Endometrial microvascular endothelial cells (primary cell): ENCODE data around the gene PHLDA3. TPM values are rescaled to one million over a fixed set of nuclear protein-coding genes. Genes with fewer than 3 reads are reported as not detected.
"Not testable (repeated sequence)": the region's sequence is repeated elsewhere in the genome, so short reads cannot be mapped to it uniquely, and the experiment has no call there.

Source experiments
- in situ Hi-C: cut with HindIII; loops from 2 replicates; pipeline ENCODE4 v1.10.0; 2017; ENCODE audit warnings: low sequenced_read_pairs, low pct_unique_long_range_greater_than_20kb; ENCODE audit errors: inconsistent ontology term
- total RNA-seq: library from RNA; depleted of rRNA; stranded (reverse); fragments of >200 nt; gene quantifications from one replicate; pipeline ENCODE4 v1.2.3, GENCODE V29; 2015; ENCODE audit errors: inconsistent ontology term

PHLDA3 gene
- total RNA-seq, 1 donor from 2014 or later, result 56.8 TPM

DNA sequence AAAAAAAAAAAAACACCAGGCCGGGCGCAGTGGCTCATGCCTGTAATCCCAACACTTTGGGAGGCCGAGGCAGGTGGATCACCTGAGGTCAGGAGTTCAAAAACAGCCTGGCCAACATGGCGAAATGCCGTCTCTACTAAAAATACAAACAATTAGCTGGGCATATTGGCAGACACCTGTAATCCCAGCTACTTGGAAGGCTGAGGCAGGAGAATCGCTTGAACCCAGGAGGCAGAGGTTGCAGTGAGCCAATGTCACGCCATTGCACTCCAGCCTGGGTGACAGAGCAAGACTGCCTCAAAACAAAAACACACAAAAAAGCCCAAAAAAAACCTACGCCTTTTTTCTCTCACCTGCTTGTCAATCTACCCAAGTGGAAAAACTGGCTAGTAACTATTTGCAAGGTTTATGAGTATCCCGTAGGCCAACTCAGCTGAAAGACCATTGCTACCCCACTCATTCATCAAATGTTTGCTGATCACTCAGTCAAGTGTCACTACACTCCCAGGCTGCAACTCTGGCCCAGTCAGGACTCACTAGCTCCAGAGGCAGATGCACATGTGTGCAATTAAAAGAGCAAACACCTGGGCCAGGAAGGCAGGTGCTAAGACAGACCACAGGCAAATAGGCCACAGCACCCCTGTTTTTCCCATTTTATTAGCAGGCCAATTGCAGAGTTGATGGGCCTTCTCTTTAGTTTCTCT lies 36.0 kb upstream of the PHLDA3 start:
- in situ Hi-C loops, result no loop called here

GRCh38 chr1:201504179-201504631 lies 35.2 kb upstream of the PHLDA3 start:
- in situ Hi-C loops, result no loop called here

- in situ Hi-C loops, result no loop called here
These were observed 34.6 kb upstream of the PHLDA3 start for GRCh38 chr1:201503397-201504176.

DNA sequence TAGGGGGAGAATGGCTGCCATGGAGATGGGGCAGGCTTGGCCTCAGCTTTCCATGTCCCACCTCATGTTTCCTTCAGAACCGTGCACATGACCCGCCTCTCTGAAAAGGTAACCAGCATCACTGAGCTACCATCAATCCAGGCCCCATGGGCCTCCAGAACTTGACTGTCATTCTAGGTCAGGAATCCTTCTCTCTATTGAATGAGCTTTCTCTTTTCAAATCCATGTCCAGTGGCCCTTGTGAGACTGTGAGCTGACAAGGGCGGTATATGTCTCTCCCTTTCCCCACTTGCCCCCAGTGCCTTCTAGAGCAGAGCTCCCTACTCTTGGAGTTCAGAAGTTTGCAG lies 33.5 kb upstream of the PHLDA3 start:
- in situ Hi-C loops, result no loop called here

GRCh38 chr1:201501812-201502510 lies 33.0 kb upstream of the PHLDA3 start:
- in situ Hi-C loops, result no loop called here

GRCh38 chr1:201501144-201501543 lies 32.2 kb upstream of the PHLDA3 start:
- in situ Hi-C loops, result no loop called here

DNA sequence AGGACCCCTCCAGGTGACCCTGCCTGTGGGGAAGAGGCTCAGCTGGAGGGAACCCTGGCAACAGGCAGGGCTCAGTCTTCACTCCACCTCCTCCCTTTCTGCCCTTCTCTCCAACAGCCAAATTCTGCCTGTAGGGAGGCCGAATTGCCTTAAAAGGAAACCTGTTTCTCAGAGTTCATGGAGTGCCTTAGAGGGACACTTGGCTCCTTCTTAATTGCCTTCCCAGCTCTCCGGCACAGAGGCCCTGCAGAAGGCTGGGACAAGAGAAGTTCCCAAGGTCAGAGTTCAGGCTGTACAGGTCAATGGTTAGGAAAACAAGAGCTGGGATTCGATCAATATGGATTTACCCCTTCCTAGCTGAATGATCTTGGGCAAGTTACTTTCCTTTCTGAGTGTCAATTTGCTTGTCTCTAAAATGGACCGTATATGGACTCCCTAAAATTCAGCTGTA lies 31.7 kb upstream of the PHLDA3 start:
- in situ Hi-C loops, result no loop called here

GRCh38 chr1:201499795-201500669 lies 31.0 kb upstream of the PHLDA3 start:
- in situ Hi-C loops, result no loop called here

- in situ Hi-C loops, result no loop called here
These were observed 30.2 kb upstream of the PHLDA3 start for GRCh38 chr1:201499191-201499590.

- in situ Hi-C loops, result no loop called here
These were observed 29.6 kb upstream of the PHLDA3 start for GRCh38 chr1:201498621-201499020.

GRCh38 chr1:201497935-201498509 lies 29.0 kb upstream of the PHLDA3 start:
- in situ Hi-C loops, result no loop called here

- in situ Hi-C loops, result no loop called here
These were observed 27.3 kb upstream of the PHLDA3 start for GRCh38 chr1:201496296-201496690.

GRCh38 chr1:201495551-201496295 lies 26.7 kb upstream of the PHLDA3 start:
- in situ Hi-C loops, result no loop called here

DNA sequence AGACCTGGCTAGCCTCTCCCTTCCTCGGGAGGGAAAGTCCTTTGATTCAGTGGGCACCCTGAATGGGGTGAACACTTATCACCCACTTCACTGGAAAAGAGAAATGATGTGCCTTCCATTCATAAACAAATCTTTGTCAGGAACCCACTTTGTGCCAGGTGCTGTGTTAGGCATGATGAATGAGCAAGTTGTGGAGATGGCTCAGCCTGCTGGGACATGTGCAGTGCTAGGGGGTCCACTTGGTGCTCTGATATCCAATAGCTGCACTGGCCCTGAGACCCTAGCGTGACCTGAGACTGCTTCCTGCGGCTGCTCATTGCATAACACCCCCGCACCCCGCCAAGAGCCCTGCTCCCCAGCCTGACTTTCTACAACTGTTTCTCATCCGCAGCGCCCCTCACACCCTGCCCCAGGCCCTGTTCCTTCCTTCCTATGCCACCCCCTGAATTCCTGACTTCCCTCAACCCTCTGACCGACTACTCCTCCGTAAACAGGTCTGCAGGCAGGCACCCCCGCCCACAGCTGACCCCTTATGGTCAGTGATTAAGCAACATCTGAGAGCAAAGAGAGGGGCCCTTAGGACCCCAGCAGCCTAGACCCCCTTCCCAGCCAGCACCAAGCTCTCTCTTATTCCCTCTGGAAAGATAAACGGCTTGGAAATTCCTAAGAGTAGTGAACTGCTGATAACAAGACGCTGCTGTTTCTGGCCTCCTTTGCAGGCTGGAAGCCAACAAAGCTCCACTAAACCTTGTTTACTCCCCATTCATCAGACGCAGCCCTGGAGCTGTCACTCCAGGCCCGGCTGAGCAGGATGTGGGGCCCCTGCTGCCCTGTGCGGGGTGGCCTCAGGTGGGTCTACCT lies 25.0 kb upstream of the PHLDA3 start:
- in situ Hi-C loops, result no loop called here

- in situ Hi-C loops, result not testable (repeated sequence)
These were observed 24.2 kb upstream of the PHLDA3 start for GRCh38 chr1:201493026-201493656.

DNA sequence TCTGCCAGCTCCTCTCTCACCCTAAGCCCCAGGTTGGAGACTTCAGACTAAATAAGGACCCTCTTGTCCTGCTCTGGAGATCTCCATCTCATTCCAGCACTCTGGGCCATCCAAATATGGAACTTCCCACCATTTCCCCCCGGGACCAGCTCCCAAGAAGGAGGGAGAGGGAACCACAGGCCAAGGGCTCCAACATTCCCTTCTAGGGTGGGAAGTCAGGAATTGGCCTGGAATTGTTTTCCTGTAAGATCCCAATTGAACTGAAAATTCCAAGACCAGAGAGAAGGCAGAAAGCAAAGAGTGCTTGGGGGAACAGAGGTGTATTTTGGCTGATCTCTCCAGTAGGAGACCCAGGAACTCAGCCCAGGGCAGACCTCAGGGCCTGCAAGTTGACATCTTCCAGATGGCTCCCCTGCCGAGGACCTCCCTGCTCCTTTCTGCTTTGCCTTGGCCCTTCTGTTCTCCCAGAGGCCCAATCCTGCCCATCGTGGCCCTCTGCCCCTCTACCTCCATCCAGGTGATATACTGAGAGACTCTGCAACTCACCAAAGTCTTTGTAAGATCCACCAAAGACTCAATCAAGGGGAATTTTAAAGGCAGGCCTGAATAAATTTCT lies 23.0 kb upstream of the PHLDA3 start:
- in situ Hi-C loops, result no loop called here
